ENCODE measurements around the gene RPL7L1.

RPL7L1 gene

DNA sequence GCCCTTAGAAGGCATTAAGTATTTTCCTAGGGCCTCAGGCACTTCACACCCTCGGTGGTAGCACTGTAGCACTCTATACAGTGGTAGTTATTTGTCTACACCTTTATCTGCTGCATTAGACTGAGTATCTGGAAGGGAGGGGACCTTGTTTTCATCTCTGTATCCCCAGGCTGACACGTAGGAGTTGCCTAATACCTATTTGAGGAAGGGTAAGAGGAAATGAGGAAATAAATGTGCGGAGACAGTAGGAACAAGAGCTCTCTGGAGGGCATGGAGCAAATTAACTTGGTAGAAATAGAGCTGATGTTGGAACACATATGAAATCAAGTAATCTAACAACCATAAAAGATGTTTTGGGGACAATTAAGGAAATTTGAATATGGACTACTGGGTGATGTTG, 53.8 kb downstream of the RPL7L1 start:
- no peak for DNase-seq (ENCODE audit: low spot score)

DNA sequence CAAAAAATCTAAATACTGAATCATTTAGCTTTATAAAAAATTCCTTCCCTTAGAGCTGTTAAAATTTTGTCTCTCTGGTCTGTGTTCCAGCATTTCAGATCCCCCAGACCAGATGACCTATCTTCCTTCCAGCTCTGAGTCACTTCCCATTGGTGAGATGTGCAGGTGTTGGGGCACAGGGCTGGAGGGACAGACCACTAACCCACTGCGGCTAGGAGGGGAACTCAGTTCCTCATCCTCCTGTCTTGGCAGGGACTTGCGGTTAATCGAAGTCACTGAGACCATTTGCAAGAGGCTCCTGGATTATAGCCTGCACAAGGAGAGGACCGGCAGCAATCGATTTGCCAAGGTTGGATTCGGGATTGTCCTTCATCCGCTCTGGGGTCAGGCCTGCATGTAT, 55.9 kb downstream of the RPL7L1 start:
- DNase-seq (ENCODE audit: low spot score), result no peak

DNA sequence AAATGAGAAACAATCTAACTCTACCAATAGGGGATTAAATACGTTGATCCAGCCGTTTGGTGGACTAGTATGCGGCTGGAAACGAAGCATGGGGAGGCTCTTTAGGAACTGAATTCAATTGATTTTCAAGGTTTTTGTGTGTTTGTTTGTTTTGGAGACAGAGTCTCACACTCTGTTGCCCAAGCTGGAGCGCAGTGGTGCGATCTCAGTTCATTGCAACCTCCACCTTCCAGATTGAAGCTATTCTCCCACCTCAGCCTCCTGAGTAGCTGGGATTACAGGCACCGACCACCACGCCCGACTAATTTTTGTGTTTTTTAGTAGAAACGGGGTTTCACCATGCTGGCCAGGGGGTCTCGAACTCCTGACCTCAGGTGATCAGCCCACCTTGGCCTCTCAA, 57.0 kb downstream of the RPL7L1 start:
- DNase-seq (ENCODE audit: low spot score), result no peak

DNA sequence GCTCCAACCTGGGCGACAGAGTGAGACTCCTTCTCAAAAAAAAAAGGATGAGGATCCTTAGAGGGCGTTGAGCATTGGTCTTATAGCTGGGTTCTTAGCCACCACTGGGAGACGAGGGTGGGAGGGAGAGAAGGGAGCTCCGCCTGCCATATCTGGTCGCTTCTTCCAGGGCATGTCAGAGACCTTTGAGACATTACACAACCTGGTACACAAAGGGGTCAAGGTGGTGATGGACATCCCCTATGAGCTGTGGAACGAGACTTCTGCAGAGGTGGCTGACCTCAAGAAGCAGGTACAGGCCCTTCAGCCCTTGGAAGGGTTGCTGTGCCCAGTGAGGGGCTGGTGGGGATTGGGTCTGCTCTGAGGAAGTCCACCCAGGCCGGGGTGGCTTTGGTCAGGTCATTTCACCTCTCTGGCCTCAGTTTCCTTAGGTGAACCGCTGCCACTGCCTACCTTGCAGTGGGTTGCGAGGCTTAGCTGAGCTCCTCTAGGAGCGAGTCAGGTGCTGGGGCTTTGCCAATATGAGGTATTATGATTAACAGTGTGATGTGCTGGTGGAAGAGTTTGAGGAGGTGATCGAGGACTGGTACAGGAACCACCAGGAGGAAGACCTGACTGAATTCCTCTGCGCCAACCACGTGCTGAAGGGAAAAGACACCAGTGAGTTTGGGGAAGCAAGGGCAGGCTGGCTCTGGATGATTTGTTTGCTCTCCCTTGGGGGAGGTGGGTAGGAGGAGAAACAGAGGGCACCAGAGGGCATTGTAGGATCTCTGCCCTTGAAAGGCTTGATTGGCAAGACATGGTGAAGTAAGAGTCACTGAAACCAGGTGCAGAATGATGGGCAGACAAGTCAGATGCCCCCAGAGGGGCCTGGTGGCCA, 58.4 kb downstream of the RPL7L1 start:
- DNase-seq (ENCODE audit: low spot score), result no peak

DNA sequence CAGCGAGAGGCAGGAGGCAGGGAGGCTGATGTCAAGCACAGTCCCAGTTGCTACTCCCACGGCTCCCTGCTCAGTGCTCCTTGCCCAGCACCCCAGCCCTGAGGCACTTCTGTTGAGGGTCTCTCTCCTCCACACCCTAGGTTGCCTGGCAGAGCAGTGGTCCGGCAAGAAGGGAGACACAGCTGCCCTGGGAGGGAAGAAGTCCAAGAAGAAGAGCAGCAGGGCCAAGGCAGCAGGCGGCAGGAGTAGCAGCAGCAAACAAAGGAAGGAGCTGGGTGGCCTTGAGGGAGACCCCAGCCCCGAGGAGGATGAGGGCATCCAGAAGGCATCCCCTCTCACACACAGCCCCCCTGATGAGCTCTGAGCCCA, 59.0 kb downstream of the RPL7L1 start:
- no peak for DNase-seq (ENCODE audit: low spot score)

DNA sequence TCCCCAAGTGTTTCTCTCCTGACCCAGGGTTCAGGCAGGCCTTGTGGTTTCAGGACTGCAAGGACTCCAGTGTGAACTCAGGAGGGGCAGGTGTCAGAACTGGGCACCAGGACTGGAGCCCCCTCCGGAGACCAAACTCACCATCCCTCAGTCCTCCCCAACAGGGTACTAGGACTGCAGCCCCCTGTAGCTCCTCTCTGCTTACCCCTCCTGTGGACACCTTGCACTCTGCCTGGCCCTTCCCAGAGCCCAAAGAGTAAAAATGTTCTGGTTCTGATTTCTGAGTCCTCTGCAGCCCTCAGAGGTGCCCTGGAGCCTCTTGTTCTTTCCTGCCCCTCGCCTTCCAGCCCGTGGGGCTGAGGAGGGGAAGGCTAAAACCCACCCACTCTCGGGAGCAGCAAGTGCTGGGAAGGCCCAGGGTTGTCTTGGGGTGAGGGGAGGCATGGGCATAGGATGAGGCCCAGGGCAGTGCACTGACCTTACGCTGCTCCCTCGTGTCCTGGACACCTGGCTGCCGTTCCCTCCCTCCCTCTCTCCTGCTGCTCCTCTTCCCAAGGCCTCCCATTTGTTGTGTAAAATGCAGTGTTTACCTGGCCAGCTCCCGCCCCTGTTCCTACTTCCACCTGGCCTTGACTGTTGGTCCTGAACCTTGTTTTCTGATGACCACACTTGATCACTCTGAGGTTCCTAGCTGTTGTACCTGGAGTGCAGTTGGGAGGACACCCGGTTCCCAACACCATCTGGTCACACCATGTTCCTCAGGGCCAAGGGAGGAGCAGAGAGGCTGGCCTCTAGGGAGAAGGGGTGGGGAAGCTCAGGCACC, 59.8 kb downstream of the RPL7L1 start:
- no peak for DNase-seq (ENCODE audit: low spot score)
